GM12892 (cell line): ENCODE measurements around the gene HTRA2.

ENCODE experiments used
- POLR2A ChIP-seq: IDR thresholded peaks from 2 replicates; pipeline ENCODE4 v1.6.1; 2011; ENCODE audit warnings: low read depth, low read length, control low read depth
- TAF1 ChIP-seq: IDR thresholded peaks from 2 replicates; pipeline ENCODE4 v1.6.1; 2011; ENCODE audit warnings: low read depth, mild to moderate bottlenecking, control low read depth, low read length, borderline replicate concordance

DNA sequence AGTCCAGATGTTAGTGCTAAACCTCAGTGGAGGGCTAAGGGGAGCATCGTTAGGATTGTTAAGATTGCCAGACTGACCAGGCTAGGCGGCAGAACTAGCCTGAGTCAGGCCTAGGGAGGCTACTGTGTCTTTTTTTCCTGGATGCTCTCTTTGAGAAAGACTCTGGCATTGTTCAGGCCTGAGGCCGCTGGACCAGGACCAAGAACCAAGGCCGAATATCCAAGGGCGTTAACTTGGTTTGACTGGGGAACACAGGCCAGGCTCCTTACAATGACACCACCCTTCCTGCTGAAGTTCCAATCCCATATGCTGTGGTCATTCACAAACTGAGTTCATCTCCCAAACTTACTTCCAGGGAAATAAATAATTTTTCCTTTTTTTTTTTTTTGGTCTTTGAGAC, 10.6 kb downstream of the HTRA2 start:
- TF ChIP-seq TAF1 (no peak), POLR2A (no peak)
